Urinary bladder (tissue), 4 donors: Measurements from ENCODE around the gene C11orf52. TPM values are rescaled to one million over a fixed set of nuclear protein-coding genes. Genes with fewer than 3 reads are reported as not detected.
A peak's percentile ranks its signal among the peaks of the same experiment; 100 is the strongest.

Experiments
- DNase-seq: peaks from one replicate; pipeline ENCODE4 v3.0.0-alpha.2; 2015; ENCODE audit errors: extremely low spot score
- H3K27ac ChIP-seq: one replicate; pipeline ENCODE4 v1.5.1; 2013; ENCODE audit warnings: low read depth, mild to moderate bottlenecking, moderate library complexity
- H3K36me3 ChIP-seq: one replicate; pipeline ENCODE4 v1.6.1; 2013; ENCODE audit warnings: mild to moderate bottlenecking, moderate library complexity; ENCODE audit not compliant: insufficient read depth
- H3K4me1 ChIP-seq: one replicate; pipeline ENCODE4 v1.6.1; 2013; ENCODE audit warnings: mild to moderate bottlenecking, moderate library complexity; ENCODE audit not compliant: insufficient read depth
- H3K4me3 ChIP-seq: one replicate; pipeline ENCODE4 v1.5.1; 2013; ENCODE audit warnings: low read depth, low read length
- WGBS: extraction: QIAGEN DNeasy Blood & Tissue Kit; methylation state at CpG from one replicate; pipeline ENCODE4 v1.1.7; 2013; 5-methylcytosine and 5-hydroxymethylcytosine counted together
- polyA plus RNA-seq: library from polyadenylated mRNA; stranded (reverse); fragments of 200-250 nt; gene quantifications from one replicate; pipeline ENCODE4 v1.2.3, GENCODE V29; 2013
- total RNA-seq: library from RNA; depleted of rRNA; stranded (reverse); fragments of >200 nt; gene quantifications from one replicate; pipeline ENCODE4 v1.2.3, GENCODE V29; 2014
- donor health status: healthy with polysubstance abuse.
- donor health status: healthy.

The C11orf52 gene
- total and polyA plus RNA-seq, 2 donors, result 2.4 to 2.7 TPM

- Histone ChIP-seq H3K4me3 (no peak overlapping the region), H3K27ac (no peak overlapping the region), H3K4me1 (no peaks in the 10 kb centered on the region), H3K36me3 (no peaks in the 10 kb centered on the region)
- DNase-seq, result no peak
- whole genome bisulfite sequencing, result 94% methylated on average over 12 of the region's 12 CpGs
Observed at GRCh38 chr11:111957663-111958444, 39.1 kb downstream of the C11orf52 start.

DNA sequence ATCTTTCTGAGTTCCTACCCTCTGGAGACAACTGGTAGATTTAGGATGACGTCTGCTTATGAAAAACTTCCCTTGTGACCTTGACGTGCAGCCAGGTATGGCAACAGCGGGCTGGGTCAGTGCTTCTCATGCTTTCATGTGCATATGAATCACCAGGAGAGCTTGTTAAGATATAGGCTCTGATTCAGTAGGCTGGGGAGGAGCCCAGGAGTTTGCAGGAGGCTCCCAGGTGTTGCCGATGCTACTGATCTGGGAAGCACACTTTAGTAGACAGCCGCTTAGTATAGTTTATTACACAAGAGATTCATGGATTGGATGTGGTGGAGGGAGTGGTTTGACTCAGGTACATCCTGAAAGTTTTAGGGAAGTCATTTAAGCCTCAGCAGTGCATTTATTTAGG is 42.2 kb downstream of the C11orf52 start:
- no peak for DNase-seq
- 74% methylated on average over 5 of the region's 5 CpGs for WGBS
- Histone ChIP-seq H3K4me1 (no peaks in the 10 kb centered on the region), H3K27ac (no peak overlapping the region), H3K4me3 (no peak overlapping the region), H3K36me3 (no peaks in the 10 kb centered on the region)

DNA sequence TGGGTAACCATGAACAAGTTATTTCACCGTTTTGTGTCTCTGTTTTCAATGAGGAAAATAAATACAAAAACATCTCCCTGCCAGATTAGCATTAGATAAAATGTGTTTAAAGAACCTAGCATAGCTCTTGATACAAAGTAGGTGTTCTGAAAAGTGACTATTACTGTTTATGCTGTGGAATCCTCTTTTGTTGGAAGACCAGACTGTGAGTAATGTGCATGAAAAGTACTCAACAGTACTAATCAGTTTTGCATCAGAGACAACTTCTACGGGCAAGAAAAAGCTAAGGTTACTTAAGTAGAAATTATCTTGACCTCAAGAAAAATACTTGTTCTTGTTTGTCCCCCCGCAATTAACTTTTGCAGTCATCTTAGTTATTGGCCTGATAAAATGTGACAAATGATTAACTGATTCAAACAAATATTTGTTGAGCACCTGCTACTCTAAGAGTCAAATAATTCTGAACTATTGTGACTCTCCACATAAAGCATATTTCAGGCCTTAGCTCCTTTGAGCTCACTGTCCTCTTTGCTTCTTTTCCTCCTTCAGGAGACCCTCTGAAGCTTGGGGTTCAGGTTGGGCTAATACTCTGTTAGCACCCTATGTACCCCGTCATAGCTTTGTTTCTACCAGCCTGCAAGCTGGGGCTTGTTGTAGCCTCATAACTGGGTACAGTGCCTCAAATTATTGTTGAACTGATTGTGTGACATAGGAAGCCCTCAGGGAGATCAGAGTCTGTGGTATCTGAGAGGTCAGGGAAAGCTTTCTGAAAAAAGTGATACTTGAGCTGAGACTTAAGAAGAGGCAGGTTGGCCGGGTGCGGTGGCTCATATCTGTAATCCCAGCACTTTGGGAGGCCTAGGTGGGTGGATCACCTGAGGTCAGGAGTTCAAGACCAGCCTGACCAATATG is 42.9 kb downstream of the C11orf52 start:
- H3K4me3 ChIP-seq, result no peak overlapping the region
- WGBS, result 81% methylated on average over 6 of the region's 6 CpGs
- no peak for DNase-seq
- no peaks in the 10 kb centered on the region for H3K36me3 ChIP-seq
- H3K27ac ChIP-seq, result no peak overlapping the region
- no peaks in the 10 kb centered on the region for H3K4me1 ChIP-seq

GRCh38 chr11:111963931-111964340 is 45.2 kb downstream of the C11orf52 start:
- WGBS, result 68% methylated on average over 5 of the region's 5 CpGs
- DNase-seq, result no peak
- Histone ChIP-seq H3K4me1 (no peaks in the 10 kb centered on the region), H3K27ac (no peak overlapping the region), H3K36me3 (no peaks in the 10 kb centered on the region), H3K4me3 (no peak overlapping the region)

- 98% methylated on average over 5 of the region's 5 CpGs for WGBS
- H3K36me3 ChIP-seq, result no peaks in the 10 kb centered on the region
- DNase-seq, result no peak
- H3K4me3 ChIP-seq, result no peak overlapping the region
- no peak overlapping the region for H3K27ac ChIP-seq
- H3K4me1 ChIP-seq, result no peaks in the 10 kb centered on the region
Observed at GRCh38 chr11:111966678-111967077, 48.0 kb downstream of the C11orf52 start.

- no peak for DNase-seq
- no peak overlapping the region for H3K4me3 ChIP-seq
- 51% methylated on average over 6 of the region's 6 CpGs for WGBS
Observed at GRCh38 chr11:111967649-111968048, 48.9 kb downstream of the C11orf52 start.

GRCh38 chr11:111969344-111969743 is 50.6 kb downstream of the C11orf52 start:
- H3K4me1 ChIP-seq, result no peaks in the 10 kb centered on the region
- H3K27ac ChIP-seq, result no peak overlapping the region
- H3K4me3 ChIP-seq, result no peak overlapping the region
- no peaks in the 10 kb centered on the region for H3K36me3 ChIP-seq
- DNase-seq, result no peak
- 95% methylated on average over 3 of the region's 3 CpGs for WGBS

More at GRCh38 chr11:111967649-111968048, 48.9 kb downstream of the C11orf52 start:
- H3K27ac ChIP-seq, result no peak overlapping the region
- H3K36me3 ChIP-seq, result no peaks in the 10 kb centered on the region
- H3K4me1 ChIP-seq, result no peaks in the 10 kb centered on the region

DNA sequence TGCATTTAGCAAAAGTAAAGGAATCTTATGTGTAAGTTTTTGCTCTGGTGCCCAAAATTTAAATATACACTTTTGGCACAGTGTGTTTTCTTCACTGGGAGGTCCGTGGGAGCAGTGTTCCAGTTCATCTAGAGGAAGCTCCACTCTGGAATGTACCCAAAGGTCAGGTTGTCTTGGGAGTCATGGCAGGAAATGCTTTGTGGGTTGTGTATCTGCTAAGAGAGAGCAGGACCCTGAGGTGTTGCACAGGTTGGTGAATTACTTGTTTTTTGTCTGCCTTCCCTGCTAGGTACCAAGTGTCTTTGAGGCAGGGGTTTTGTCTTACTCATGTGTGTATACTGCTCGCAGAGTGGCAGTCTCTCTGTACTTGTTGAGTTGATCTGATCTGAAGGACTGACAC is 55.7 kb downstream of the C11orf52 start:
- Histone ChIP-seq H3K4me1 (no peaks in the 10 kb centered on the region), H3K27ac (no peak overlapping the region), H3K36me3 (no peaks in the 10 kb centered on the region), H3K4me3 (no peak overlapping the region)
- no peak for DNase-seq
- WGBS, result 64% methylated on average over 2 of the region's 2 CpGs

GRCh38 chr11:111975076-111975806 is 56.5 kb downstream of the C11orf52 start:
- no peaks in the 10 kb centered on the region for H3K4me1 ChIP-seq
- no peak overlapping the region for H3K4me3 ChIP-seq
- no peaks in the 10 kb centered on the region for H3K36me3 ChIP-seq
- 17% methylated on average over 2 of the region's 2 CpGs for WGBS
- DNase-seq, result no peak
- H3K27ac ChIP-seq, result no peak overlapping the region

DNA sequence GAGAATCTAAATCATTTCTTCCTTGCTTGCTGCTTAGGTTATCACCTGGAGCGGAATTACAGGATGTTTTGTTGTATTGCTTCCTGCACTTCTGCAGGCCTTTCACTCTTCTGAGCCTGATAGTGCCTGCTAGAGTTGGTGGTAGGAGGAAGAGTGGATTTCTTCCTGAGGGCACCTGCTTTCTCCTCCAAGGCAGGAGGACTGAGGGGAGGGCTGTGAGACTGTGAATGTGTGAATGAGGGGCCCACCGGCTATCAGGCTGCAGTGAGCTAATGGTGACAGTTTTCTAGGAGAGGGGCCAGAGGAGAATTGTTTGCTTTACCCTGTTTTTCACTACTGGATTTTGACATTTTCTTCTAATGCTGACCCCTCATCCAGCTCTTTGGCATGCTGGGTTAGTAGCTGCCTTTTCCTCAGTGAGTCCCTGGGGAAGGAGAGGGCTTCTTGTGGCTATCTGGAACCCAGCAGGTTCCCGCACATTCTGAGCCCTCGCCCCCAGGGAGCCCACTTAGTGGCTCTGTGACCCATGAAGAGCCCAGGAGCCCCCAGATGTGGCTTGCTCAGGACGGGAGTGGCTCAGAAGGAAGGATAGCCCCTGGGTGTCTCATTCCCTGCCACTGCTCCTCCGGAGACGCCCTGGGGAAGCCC is 57.5 kb downstream of the C11orf52 start:
- no peaks in the 10 kb centered on the region for H3K4me1 ChIP-seq

More for the DNA sequence above, 57.5 kb downstream of the C11orf52 start:
- DNase-seq, result no peak
- Histone ChIP-seq H3K36me3 (no peaks in the 10 kb centered on the region), H3K27ac (peak overlapping the region; percentile 82), H3K4me3 (no peak overlapping the region)
- 48% methylated on average over 7 of the region's 7 CpGs for WGBS
